HG03457 (cell line): Measurements from ENCODE around the gene ITM2A.

Source experiments
- ATAC-seq: cut with Tn5 transposase; IDR thresholded peaks from one replicate; pipeline ENCODE4 v1.9.1; 2021; ENCODE audit warnings: moderate number of reproducible peaks; ENCODE audit not compliant: unreplicated experiment

ITM2A gene

GRCh38 chrX:79366873-79367749, at the start of gene ITM2A:
TSS of gene ITM2A (minus strand) at chrX:79367334. CDS start at chrX:79367215, 119 bp downstream.
- ATAC-seq = peak; percentile 59

DNA sequence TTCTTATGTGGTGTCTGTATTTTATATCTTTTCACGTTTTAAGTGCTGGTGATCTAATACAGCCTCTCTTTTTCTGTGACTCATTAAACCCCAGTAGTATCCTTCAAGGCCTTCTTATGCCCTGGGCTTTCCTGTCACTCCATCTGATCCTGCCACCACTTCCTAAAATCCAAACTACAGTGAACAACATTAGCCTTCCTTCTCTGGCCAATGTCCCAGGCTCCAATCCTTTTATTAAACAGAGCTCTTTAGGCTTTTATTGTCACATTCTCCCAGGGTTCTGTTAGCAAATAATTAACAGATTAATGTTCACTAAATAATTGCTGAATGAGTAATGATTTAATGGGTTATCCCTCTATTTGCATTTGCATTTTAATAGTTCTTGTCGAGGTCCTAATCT, 47.9 kb upstream of the ITM2A start:
- no peak for ATAC-seq

DNA sequence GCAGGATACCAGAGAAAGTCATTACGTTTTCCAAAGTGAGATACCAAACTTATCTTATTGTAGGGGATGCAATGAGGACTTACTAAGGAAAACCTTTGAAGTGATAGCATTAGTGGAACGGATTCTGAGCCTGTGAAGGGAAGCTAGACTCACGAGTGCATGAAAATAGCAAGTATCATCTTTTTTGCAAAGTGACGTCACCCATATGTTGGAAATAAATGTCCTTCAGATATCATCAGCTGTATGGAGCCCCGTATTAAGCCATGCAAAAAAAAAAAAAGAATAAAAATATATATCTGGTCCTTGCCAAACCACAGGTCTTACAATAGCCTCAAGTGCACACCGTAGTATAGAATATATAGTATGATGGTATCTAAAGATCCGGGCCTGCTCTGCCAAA, 46.8 kb upstream of the ITM2A start:
- ATAC-seq = no peak

- no peak for ATAC-seq
Observed at GRCh38 chrX:79412972-79413371, 45.8 kb upstream of the ITM2A start.

DNA sequence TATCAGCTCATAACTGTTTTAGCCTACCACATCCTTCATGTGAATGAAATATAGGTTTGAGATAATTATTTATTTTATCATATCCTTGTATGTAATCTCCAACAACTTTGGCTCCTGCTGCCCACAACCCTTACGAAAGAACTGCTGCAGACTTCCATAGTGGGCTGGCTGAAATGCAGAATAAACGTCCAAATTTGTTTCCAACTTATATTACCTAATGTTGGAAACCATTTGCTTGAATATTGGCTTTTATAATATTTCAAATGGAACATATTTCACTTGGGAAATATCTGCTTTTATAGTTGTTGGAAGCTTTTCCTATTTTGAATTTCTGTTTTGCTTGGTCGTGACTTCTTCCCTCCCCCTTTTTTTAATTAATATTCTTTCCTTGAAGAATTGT, 45.0 kb upstream of the ITM2A start:
- no peak for ATAC-seq

DNA sequence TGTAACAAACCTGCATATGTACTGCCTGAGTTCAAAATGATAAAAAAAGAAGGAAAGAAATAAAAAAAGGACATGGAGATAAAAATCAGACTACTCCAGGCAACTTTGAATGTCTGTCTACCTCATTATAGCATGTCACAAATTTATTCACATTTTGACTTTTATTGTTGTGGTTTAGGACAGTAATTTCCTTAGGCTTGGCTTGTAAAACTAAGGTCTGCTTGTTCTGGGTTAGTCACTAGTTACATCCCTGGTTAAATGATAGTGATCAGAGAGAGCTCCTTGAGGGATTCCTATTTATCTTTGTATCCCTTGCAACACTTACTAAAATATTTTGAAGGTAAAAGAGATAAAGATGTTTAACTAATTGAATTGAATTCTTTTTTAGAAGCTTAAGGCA, 42.5 kb upstream of the ITM2A start:
- no peak for ATAC-seq

DNA sequence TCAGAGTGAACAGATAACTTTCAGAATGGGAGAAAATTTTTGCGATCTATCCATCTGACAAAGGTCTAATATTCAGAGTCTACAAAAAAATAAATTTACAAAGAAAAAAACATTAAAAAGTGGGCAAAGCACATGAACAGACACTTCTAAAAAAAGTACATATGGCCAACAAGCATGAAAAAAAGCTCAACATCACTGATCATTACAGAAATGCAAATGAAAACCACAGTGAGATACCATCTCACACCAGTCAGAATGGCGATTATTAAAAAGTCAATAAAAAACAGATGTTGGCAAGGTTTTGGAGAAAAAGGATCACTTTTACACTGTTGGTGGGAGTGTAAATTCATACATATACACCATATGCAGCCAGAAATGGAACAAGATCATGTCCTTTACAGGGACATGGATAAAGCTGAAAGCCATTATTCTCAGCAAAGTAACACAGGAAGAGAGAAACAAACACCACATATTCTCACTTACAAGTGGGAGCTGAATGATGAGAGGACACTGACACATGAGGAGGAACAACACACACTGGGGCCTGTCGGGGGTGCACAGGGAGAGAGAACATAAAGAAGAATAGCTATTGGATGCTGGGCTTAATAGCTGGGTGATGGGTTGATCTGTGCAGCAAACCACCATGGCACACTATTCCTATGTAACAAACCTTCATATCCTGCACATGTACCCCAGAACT, 41.6 kb upstream of the ITM2A start:
- ATAC-seq = no peak

DNA sequence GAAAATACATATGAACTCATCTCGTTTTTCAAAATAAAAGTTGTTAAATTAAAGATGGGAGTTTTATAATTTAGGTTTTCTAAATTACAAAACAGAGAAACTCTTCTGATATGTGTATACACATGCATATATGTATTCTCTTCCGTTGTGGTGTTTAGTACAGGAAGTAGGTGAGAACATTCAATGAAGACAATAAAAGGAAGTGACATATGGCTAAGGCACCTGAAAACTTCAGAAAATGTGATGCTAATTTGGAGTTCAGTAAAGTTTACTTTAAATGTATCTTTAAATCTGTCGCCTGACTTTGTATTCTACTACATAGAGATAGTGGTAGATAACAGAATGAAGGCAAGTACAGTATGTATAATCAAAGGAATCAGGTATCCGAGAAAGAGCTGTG, 33.5 kb upstream of the ITM2A start:
- ATAC-seq = no peak

- no peak for ATAC-seq
Observed at GRCh38 chrX:79375340-79375739, 8.2 kb upstream of the ITM2A start.

- no peak for ATAC-seq
Observed at GRCh38 chrX:79371640-79372039, 4.5 kb upstream of the ITM2A start.

DNA sequence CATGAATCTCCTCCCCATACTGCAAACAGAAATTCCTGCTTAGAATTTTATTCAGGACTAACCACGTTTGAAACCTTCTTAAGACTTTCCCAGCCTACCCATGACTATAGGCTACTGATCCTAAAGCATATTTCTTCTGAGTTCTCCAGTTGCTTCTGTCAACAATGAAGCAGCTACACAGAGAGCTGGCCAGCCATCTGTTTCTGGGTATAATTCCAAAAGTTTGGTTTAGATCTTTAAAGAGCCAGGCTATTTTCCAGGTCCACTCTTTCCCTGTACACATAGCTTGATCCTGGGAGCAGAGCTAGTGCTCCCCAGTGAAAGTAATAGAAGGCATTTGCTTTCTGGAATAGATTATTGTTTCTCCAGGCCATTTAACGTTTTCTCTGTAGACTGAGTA, 4.0 kb upstream of the ITM2A start:
- no peak for ATAC-seq

DNA sequence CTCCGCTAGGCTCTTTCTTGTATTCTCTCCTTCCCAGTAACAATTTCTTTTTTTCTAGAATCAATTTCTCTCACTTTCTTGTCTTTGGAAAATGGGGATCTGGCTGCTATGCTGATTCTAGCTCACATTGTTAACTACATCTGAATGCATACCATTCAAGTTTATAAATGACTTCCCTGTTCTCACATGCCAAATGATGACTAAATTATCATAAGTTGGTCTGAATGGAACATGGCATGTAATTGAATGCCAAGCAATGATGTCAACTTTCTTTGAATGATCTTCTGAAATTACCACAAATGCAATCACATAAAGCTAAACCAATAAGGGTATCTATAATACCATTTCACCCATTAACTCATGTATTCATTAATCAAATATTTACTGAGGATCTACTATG, 2.7 kb upstream of the ITM2A start:
- ATAC-seq = no peak

DNA sequence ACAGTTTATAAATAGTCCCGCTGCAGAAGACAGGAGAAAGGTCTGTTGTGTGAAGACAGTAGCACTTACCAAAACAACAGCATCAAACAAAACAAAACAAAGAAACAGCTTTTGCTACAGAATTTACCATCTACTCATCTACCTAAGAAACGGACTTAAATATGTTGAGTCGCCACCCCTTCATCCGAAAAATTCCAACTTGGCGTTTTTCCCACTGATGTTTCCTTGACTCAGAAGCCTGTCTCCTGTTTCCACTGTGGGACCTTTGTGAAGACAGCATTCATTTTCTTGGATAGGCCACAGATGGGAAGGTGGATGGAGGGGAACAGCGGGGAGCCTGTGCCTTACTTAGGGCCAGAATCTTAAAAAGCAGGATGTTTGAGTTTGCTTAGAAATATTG, 1.3 kb upstream of the ITM2A start:
- no peak for ATAC-seq

DNA sequence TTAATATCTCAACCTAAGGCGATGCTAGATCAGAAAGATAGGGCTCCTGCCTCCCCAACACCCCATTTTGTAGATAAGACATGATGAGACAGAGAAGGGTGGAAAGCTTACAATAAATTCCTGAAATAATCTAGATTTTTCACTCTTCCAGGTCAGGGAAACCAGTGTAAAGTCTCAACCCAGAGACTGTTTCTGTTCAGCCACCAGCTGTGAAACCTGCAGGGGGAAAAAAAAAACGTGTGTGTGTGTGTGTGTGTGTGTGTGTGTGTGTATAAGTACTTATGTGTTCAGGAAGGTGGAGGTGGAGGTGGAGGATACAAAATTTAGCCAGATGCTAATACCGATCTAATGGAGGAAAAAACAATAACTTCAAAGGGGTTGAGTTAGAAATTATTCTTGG, 773 bp upstream of the ITM2A start:
- no peak for ATAC-seq

DNA sequence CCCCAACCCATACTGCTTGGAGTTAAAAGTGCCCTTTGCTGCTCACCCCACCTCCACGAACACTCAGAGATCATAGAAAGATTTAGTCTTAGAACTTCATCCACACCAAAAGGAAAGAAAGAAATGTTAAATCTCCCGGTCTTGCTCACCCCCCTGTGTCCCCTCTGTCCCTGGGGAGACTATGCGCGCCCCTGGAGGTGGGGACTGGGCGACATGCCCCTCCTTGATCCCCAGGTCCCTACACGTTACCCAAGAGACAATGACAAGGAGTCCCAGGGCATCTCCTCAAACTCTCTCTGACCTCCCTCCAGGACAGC, 620 bp downstream of the ITM2A start:
- ATAC-seq = no peak

- no peak for ATAC-seq
Observed at GRCh38 chrX:79365591-79365990, 1.5 kb downstream of the ITM2A start.

- ATAC-seq = no peak
Observed at GRCh38 chrX:79364306-79364705, 2.8 kb downstream of the ITM2A start.

DNA sequence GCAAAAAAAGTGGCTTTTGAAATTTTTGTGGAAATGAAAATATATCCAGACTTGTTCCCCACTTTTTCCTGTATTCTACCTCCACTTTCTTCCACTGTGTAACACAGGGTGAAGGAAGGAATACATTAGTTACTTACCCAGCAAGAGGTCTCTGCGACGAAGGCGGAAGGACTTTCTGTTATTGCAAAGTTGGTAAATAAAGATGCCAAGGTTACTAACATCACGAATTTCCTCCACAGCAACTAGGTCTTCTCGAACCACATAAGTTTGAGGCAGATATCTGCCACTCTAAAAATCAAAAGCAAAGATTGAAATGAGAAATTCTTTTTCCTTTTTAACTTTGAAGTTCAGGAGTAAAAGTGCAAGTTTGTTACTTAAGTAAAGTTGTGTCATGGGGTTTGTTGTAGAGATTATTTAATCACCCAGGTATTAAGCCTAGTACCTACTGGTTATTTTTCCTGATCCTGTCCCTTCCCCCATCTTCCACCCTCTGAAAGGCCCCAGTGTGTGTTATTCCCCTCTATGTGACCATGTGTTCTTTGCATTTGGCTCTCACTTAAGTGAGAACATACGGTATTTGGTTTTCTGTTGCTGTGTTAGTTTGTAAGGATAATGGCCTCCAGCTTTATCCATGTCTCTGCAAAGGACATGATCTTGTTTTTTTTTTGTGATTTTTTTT, 5.8 kb downstream of the ITM2A start:
- no peak for ATAC-seq

GRCh38 chrX:79336869-79337815, 30.0 kb downstream of the ITM2A start:
- no peak for ATAC-seq

GRCh38 chrX:79330022-79330421, 37.1 kb downstream of the ITM2A start:
- ATAC-seq = no peak
